Neural cell (in vitro differentiated cells): Measurements from ENCODE around the gene LZTS3. TPM values are rescaled to one million over a fixed set of nuclear protein-coding genes. Genes with fewer than 3 reads are reported as not detected.

Experiments
- H2AFZ ChIP-seq: fragments of 200-600, 300-800 bp; sonication (generic), shearing (Covaris generic); 2 replicates; pipeline ENCODE4 v1.6.0; 2014; ENCODE audit warnings: low read depth, mild to moderate bottlenecking, antibody characterized with exemption, low read length, moderate library complexity
- H3F3A ChIP-seq: fragments of 200-600 bp; shearing (Covaris generic); 2 replicates; pipeline ENCODE4 v1.6.1; 2016; ENCODE audit warnings: mild to moderate bottlenecking, moderate library complexity, mixed read lengths, antibody characterized with exemption, low read length; ENCODE audit not compliant: insufficient read depth, poor library complexity, severe bottlenecking
- H3K27ac ChIP-seq: fragments of 200-600, 300-800 bp; sonication (generic), shearing (Covaris generic); 2 replicates; pipeline ENCODE4 v1.5.1; 2014; ENCODE audit warnings: mild to moderate bottlenecking, low read length, moderate library complexity
- H3K27me3 ChIP-seq: fragments of 300-800, 200-600 bp; sonication (generic), shearing (Covaris generic); 2 replicates; pipeline ENCODE4 v1.6.0; 2014; ENCODE audit warnings: mild to moderate bottlenecking, low read depth, low read length, moderate library complexity; ENCODE audit not compliant: insufficient read depth
- H3K36me3 ChIP-seq: fragments of 300-800, 200-600 bp; sonication (generic), shearing (Covaris generic); 2 replicates; pipeline ENCODE4 v1.5.1; 2014; ENCODE audit warnings: mild to moderate bottlenecking, antibody characterized with exemption, low read length, moderate library complexity; ENCODE audit not compliant: insufficient read depth
- H3K4me2 ChIP-seq: fragments of 300-800, 200-600 bp; sonication (generic), shearing (Covaris generic); 2 replicates; pipeline ENCODE4 v1.6.0; 2014; ENCODE audit warnings: mild to moderate bottlenecking, low read length
- H3K4me3 ChIP-seq: fragments of 300-800, 200-600 bp; sonication (generic), shearing (Covaris generic); 2 replicates; pipeline ENCODE4 v1.5.1; 2014; ENCODE audit warnings: mild to moderate bottlenecking, low read length, moderate library complexity
- H3K79me2 ChIP-seq: fragments of 200-600 bp; shearing (Covaris generic); replicated peaks from 2 replicates; pipeline ENCODE4 v1.6.0; 2014; ENCODE audit warnings: mild to moderate bottlenecking, low read length, moderate library complexity; ENCODE audit not compliant: insufficient read depth
- H3K9ac ChIP-seq: fragments of 300-800, 200-600 bp; sonication (generic), shearing (Covaris generic); 2 replicates; pipeline ENCODE4 v1.6.1; 2016; ENCODE audit warnings: mild to moderate bottlenecking, low read length, mixed read lengths
- H3K9me2 ChIP-seq: fragments of 200-600 bp; shearing (Covaris generic); 2 replicates; pipeline ENCODE4 v1.6.1; 2016; ENCODE audit warnings: mild to moderate bottlenecking, low read length, mixed read lengths; ENCODE audit not compliant: insufficient read depth
- H3K9me3 ChIP-seq: fragments of 200-600, 300-800 bp; sonication (generic), shearing (Covaris generic); 2 replicates; pipeline ENCODE4 v1.6.1; 2016; ENCODE audit warnings: mild to moderate bottlenecking, mixed run types, low read length, moderate library complexity, mixed read lengths
- H4K20me1 ChIP-seq: fragments of 200-600 bp; shearing (Covaris generic); 2 replicates; pipeline ENCODE4 v1.6.1; 2016; ENCODE audit warnings: mild to moderate bottlenecking, mixed run types; ENCODE audit not compliant: insufficient read depth
- EP300 ChIP-seq: fragments of 450-650 bp; conservative IDR thresholded peaks from 2 replicates; pipeline ENCODE4 v1.6.1; 2014; ENCODE audit warnings: antibody characterized with exemption, mild to moderate bottlenecking, moderate library complexity; ENCODE audit not compliant: poor library complexity, severe bottlenecking
- EZH2 ChIP-seq: fragments of 200-600, 300-800 bp; shearing (Covaris generic), sonication (generic); IDR thresholded peaks from 2 replicates; pipeline ENCODE4 v1.6.1; 2014; ENCODE audit warnings: antibody characterized with exemption, low read length, borderline replicate concordance, mild to moderate bottlenecking; ENCODE audit not compliant: insufficient read depth, poor library complexity, severe bottlenecking
- MXI1 ChIP-seq: fragments of 450-650 bp; conservative IDR thresholded peaks from 2 replicates; pipeline ENCODE4 v1.6.1; 2014; ENCODE audit warnings: antibody characterized with exemption, mild to moderate bottlenecking; ENCODE audit not compliant: poor library complexity, severe bottlenecking
- POLR2AphosphoS5 ChIP-seq: IDR thresholded peaks from 2 replicates; pipeline ENCODE4 v1.6.1; 2012
- RAD21 ChIP-seq: fragments of 450-650 bp; conservative IDR thresholded peaks from 2 replicates; pipeline ENCODE4 v1.6.1; 2014; ENCODE audit warnings: antibody characterized with exemption, mild to moderate bottlenecking, moderate library complexity
- SMC3 ChIP-seq: fragments of 450-650 bp; conservative IDR thresholded peaks from 2 replicates; pipeline ENCODE4 v1.6.1; 2014; ENCODE audit warnings: antibody characterized with exemption, mild to moderate bottlenecking, moderate library complexity; ENCODE audit not compliant: poor library complexity
- TAF1 ChIP-seq: IDR thresholded peaks from 2 replicates; pipeline ENCODE4 v1.6.1; 2012; ENCODE audit warnings: low read depth
- polyA plus RNA-seq: library from polyadenylated mRNA; depleted of rRNA; stranded (reverse); fragments of >200 nt; gene quantifications from 2 replicates; pipeline ENCODE4 v1.2.3, GENCODE V29; 2014
- TF ChIP-seq, protein P1 (sequence below): IDR thresholded peaks from 2 replicates; pipeline ENCODE4 v1.6.1; 2012; ENCODE audit warnings: borderline replicate concordance
- TF ChIP-seq, protein P2 (sequence below): fragments of 450-650 bp; IDR thresholded peaks from 2 replicates; pipeline ENCODE4 v1.5.1; 2014; ENCODE audit warnings: antibody characterized with exemption, mild to moderate bottlenecking, moderate library complexity; ENCODE audit not compliant: poor library complexity, severe bottlenecking

The LZTS3 gene
- polyA plus RNA-seq, 1 donor from 2014 or later = 33.8 TPM

DNA sequence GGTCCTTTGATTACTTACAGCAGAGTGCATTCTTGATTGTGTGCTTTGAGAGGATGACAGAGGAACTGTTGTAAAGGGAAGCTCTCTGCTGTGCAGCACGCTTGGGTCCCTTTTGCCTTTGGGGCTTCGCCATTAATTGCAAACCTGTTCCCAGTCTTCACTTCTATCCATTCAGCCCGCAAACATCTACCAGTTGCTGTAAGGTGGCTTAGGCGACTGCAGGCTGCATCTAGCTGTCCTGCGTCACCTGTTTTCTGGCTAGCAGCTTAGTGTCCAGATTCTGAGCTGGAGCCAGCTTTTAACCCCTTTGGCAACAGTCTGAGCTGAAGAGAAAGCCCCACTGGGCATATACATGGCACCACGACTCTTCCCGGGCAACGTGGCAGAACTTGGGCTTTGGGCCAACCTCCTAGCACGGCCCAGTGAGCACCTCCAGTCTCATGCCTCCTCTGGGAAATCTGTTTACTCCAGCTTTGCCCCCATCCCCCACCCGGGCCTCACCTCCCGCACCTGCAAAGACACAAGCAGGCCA lies 11.2 kb downstream of the LZTS3 start:
- no peak overlapping the region for H3K4me2 ChIP-seq
- H4K20me1 ChIP-seq = no peaks in the 10 kb centered on the region
- no peak overlapping the region for H3K4me3 ChIP-seq
- H3K9me2 ChIP-seq = no peaks in the 10 kb centered on the region
- H3F3A ChIP-seq = no peaks in the 10 kb centered on the region
- H3K36me3 ChIP-seq = no peaks in the 10 kb centered on the region
- no peak overlapping the region for H3K9ac ChIP-seq
- no peak overlapping the region for H2AFZ ChIP-seq
- TF ChIP-seq, protein P1, sequence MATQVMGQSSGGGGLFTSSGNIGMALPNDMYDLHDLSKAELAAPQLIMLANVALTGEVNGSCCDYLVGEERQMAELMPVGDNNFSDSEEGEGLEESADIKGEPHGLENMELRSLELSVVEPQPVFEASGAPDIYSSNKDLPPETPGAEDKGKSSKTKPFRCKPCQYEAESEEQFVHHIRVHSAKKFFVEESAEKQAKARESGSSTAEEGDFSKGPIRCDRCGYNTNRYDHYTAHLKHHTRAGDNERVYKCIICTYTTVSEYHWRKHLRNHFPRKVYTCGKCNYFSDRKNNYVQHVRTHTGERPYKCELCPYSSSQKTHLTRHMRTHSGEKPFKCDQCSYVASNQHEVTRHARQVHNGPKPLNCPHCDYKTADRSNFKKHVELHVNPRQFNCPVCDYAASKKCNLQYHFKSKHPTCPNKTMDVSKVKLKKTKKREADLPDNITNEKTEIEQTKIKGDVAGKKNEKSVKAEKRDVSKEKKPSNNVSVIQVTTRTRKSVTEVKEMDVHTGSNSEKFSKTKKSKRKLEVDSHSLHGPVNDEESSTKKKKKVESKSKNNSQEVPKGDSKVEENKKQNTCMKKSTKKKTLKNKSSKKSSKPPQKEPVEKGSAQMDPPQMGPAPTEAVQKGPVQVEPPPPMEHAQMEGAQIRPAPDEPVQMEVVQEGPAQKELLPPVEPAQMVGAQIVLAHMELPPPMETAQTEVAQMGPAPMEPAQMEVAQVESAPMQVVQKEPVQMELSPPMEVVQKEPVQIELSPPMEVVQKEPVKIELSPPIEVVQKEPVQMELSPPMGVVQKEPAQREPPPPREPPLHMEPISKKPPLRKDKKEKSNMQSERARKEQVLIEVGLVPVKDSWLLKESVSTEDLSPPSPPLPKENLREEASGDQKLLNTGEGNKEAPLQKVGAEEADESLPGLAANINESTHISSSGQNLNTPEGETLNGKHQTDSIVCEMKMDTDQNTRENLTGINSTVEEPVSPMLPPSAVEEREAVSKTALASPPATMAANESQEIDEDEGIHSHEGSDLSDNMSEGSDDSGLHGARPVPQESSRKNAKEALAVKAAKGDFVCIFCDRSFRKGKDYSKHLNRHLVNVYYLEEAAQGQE = no peak
- TF ChIP-seq, protein P2, sequence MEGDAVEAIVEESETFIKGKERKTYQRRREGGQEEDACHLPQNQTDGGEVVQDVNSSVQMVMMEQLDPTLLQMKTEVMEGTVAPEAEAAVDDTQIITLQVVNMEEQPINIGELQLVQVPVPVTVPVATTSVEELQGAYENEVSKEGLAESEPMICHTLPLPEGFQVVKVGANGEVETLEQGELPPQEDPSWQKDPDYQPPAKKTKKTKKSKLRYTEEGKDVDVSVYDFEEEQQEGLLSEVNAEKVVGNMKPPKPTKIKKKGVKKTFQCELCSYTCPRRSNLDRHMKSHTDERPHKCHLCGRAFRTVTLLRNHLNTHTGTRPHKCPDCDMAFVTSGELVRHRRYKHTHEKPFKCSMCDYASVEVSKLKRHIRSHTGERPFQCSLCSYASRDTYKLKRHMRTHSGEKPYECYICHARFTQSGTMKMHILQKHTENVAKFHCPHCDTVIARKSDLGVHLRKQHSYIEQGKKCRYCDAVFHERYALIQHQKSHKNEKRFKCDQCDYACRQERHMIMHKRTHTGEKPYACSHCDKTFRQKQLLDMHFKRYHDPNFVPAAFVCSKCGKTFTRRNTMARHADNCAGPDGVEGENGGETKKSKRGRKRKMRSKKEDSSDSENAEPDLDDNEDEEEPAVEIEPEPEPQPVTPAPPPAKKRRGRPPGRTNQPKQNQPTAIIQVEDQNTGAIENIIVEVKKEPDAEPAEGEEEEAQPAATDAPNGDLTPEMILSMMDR = no peak
- TF ChIP-seq MXI1 (no peak), EP300 (no peak), POLR2AphosphoS5 (no peak), EZH2 (no peak), SMC3 (no peak), RAD21 (no peak), TAF1 (no peak)
- peaks cover 30% of the 10 kb centered on the region for H3K79me2 ChIP-seq
- no peaks in the 10 kb centered on the region for H3K27me3 ChIP-seq
- H3K27ac ChIP-seq = no peak overlapping the region
- no peaks in the 10 kb centered on the region for H3K9me3 ChIP-seq

DNA sequence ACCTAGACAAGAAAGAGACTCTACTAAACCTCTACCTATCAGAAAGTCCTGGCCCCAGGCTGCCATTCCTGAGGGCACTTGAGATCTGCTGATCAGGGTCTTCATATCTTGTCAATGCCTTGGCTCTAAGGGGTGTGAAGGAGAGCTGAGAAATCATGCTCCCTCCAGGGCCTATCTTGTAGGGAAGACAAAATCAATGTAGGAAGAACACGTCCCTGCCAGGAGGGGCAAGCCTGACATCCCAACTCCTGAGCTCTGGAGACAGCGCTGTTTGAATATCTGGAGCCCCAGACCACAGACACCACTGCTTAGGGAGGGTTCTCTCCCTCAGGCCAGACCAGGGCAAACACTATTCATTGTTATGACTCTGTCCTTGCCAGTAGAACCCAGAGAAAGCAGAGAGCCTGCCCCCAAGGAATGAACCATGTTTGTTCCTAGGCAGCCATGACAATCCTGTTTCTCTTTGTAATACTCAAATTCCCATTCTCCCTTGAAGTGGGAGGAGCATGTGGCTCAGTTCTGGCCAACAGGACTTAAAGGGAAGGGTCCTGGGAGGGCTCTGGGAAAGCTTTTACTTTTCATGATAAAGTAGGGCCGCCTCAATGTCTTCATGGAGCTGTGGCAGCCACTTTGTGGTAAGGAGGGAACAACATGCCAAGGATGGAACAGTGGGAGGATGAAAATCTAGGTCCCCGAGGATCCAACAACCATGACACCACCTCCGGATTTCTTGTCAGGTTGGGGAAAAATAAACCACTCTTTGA lies 11.9 kb downstream of the LZTS3 start:
- H3K79me2 ChIP-seq = peaks cover 36% of the 10 kb centered on the region
- H3F3A ChIP-seq = no peaks in the 10 kb centered on the region
- no peak overlapping the region for H3K4me2 ChIP-seq
- no peaks in the 10 kb centered on the region for H3K9me3 ChIP-seq
- H3K36me3 ChIP-seq = no peaks in the 10 kb centered on the region
- no peak overlapping the region for H2AFZ ChIP-seq
- no peaks in the 10 kb centered on the region for H4K20me1 ChIP-seq
- no peak overlapping the region for H3K9ac ChIP-seq
- H3K9me2 ChIP-seq = no peaks in the 10 kb centered on the region
- H3K27ac ChIP-seq = no peak overlapping the region
- TF ChIP-seq EZH2 (no peak), TAF1 (no peak), SMC3 (no peak), EP300 (no peak), RAD21 (no peak), MXI1 (no peak), POLR2AphosphoS5 (no peak)
- TF ChIP-seq, protein P2 = no peak
- TF ChIP-seq, protein P1 = no peak
- no peak overlapping the region for H3K4me3 ChIP-seq
- H3K27me3 ChIP-seq = no peaks in the 10 kb centered on the region
